WERI-Rb-1 (cell line): ENCODE data around the gene RBM33.

ENCODE experiments used
- DNase-seq: peaks from one replicate; pipeline ENCODE4 v3.0.0-alpha.2; 2020
- H3K27ac ChIP-seq: fragments of 250-450 bp; sonication (Bioruptor Pico); 2 replicates; pipeline ENCODE4 v1.5.1; 2020; ENCODE audit warnings: mild to moderate bottlenecking, moderate library complexity
- H3K27me3 ChIP-seq: fragments of 250-450 bp; sonication (Bioruptor Pico); 2 replicates; pipeline ENCODE4 v1.5.1; 2021; ENCODE audit warnings: mild to moderate bottlenecking, low read depth, moderate library complexity; ENCODE audit not compliant: insufficient read depth, severe bottlenecking
- H3K36me3 ChIP-seq: fragments of 250-450 bp; sonication (Bioruptor Pico); 2 replicates; pipeline ENCODE4 v1.5.1; 2020; ENCODE audit warnings: mild to moderate bottlenecking, moderate library complexity
- H3K4me3 ChIP-seq: 2 replicates; pipeline ENCODE4 v1.5.1; 2011; ENCODE audit warnings: low read depth, mild to moderate bottlenecking, control low read depth, low read length
- H3K9me3 ChIP-seq: fragments of 250-450 bp; sonication (Bioruptor Pico); 2 replicates; pipeline ENCODE4 v1.5.1; 2021; ENCODE audit warnings: mild to moderate bottlenecking, moderate library complexity; ENCODE audit not compliant: severe bottlenecking
- TF ChIP-seq, protein P1 (sequence below): IDR thresholded peaks from 2 replicates; pipeline ENCODE4 v1.5.1; 2011; ENCODE audit warnings: low read depth, mild to moderate bottlenecking, control low read depth, inconsistent platforms, low read length

Gene RBM33

GRCh38 chr7:155603205-155603857 is 41.1 kb upstream of the RBM33 start:
- no peaks in the 10 kb centered on the region for H3K9me3 ChIP-seq
- TF ChIP-seq, protein P1, sequence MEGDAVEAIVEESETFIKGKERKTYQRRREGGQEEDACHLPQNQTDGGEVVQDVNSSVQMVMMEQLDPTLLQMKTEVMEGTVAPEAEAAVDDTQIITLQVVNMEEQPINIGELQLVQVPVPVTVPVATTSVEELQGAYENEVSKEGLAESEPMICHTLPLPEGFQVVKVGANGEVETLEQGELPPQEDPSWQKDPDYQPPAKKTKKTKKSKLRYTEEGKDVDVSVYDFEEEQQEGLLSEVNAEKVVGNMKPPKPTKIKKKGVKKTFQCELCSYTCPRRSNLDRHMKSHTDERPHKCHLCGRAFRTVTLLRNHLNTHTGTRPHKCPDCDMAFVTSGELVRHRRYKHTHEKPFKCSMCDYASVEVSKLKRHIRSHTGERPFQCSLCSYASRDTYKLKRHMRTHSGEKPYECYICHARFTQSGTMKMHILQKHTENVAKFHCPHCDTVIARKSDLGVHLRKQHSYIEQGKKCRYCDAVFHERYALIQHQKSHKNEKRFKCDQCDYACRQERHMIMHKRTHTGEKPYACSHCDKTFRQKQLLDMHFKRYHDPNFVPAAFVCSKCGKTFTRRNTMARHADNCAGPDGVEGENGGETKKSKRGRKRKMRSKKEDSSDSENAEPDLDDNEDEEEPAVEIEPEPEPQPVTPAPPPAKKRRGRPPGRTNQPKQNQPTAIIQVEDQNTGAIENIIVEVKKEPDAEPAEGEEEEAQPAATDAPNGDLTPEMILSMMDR: no peak
- no peak overlapping the region for H3K4me3 ChIP-seq
- no peak overlapping the region for H3K27ac ChIP-seq
- no peaks in the 10 kb centered on the region for H3K36me3 ChIP-seq
- no peaks in the 10 kb centered on the region for H3K27me3 ChIP-seq
- no peak for DNase-seq

DNA sequence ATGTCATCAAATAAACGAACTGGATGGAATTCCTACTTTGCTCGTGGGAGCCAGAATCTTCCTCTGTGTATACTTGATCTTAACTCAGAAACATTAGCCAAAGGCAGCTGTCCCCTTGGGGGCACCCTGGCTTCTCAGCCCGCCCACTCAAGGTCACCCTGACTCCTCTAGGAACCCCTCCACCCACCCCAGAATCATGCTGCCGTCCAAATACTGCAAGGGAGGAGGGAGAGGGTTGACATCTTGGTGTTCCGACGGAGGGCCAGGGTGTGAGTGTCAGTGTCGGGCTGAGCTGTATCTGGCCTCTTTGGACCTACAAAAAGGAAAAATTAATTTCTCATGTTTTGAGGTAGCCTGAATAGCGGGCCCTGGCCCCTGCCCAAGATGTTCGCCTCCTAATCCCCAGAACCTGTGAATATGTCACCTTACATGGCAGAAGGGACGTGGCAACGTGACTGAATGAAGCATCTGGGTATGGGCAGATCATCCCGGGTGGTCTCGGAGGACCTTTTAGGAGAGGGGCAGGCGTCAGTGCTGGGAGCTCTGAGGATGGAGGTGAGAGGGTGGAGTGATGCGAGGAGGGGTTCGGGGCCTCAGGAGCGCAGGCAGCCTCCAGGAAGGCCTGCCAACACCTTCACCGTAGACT is 40.5 kb upstream of the RBM33 start:
- no peaks in the 10 kb centered on the region for H3K36me3 ChIP-seq
- TF ChIP-seq, protein P1: no peak
- H3K9me3 ChIP-seq: no peaks in the 10 kb centered on the region
- H3K4me3 ChIP-seq: no peak overlapping the region
- no peaks in the 10 kb centered on the region for H3K27me3 ChIP-seq
- DNase-seq: no peak
- no peak overlapping the region for H3K27ac ChIP-seq

DNA sequence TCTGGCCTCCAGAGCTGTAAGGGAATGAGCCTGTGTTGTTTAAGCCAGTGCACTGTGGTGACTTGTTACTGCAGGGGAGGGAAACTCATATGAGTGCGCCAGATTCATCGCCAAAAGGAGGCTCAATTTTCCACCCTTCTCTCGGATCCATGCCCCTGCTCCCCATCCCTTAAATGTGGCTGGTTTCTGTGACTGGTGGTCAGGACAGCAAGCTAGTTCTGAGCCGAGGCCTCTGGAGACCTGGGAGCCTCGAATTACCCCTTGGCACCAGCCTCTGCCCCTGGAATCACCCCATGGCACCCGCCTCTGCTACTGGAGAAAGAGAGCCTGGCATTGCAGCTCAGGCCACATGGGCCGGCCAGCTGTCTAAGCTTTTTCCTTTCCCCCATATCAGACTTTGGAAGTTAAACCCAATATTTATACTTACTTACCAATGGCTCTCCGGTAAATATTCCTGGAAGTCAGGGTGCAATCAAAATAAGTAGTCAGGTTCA is 39.9 kb upstream of the RBM33 start:
- no peaks in the 10 kb centered on the region for H3K27me3 ChIP-seq
- TF ChIP-seq, protein P1: no peak
- no peak overlapping the region for H3K4me3 ChIP-seq
- no peak overlapping the region for H3K27ac ChIP-seq
- no peaks in the 10 kb centered on the region for H3K9me3 ChIP-seq
- H3K36me3 ChIP-seq: no peaks in the 10 kb centered on the region
- no peak for DNase-seq

DNA sequence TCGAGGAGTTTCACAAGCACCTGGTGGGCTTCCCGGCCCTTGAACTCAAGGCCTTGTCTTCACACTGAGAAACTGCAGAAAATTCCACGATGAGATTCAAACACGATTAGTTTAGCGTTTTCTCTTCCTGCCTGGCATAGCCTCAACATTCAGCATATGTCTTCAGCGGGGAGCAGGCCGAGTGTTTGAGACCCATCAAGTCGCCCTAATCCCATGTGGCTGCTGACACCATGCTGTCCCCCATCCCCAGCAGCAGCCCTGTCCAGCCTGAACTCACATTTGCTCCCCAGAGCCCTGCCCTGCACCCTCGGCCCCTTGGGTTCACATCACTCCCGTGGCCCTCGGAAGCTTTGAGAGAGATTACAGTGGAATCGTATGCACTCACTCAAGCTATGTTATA is 35.3 kb upstream of the RBM33 start:
- H3K27me3 ChIP-seq: no peaks in the 10 kb centered on the region
- H3K4me3 ChIP-seq: no peak overlapping the region
- H3K9me3 ChIP-seq: no peaks in the 10 kb centered on the region
- no peak for DNase-seq
- TF ChIP-seq, protein P1: no peak
- H3K27ac ChIP-seq: no peak overlapping the region
- H3K36me3 ChIP-seq: no peaks in the 10 kb centered on the region

- TF ChIP-seq, protein P1: no peak
- H3K27ac ChIP-seq: no peak overlapping the region
- no peaks in the 10 kb centered on the region for H3K9me3 ChIP-seq
- no peak for DNase-seq
- no peaks in the 10 kb centered on the region for H3K27me3 ChIP-seq
- no peak overlapping the region for H3K4me3 ChIP-seq
- H3K36me3 ChIP-seq: no peaks in the 10 kb centered on the region
These were observed 33.7 kb upstream of the RBM33 start for GRCh38 chr7:155610633-155611193.
